Smooth muscle cell of the brain vasculature (primary cell): Measurements from ENCODE around the gene SEBOX.

Source experiments
- DNase-seq: peaks from one replicate; pipeline ENCODE4 v3.0.0-alpha.2; 2012; ENCODE audit warnings: low read depth, low spot score

Gene SEBOX

GRCh38 chr17:28319598-28319935 lies 45.4 kb downstream of the SEBOX start:
- DNase-seq = no peak

GRCh38 chr17:28318759-28319597 lies 46.0 kb downstream of the SEBOX start, which contains the start of gene TMEM97:
TMEM97 (plus strand) TSS chr17:28319200; CDS start chr17:28319240, 40 bp downstream.
- DNase-seq = peak; percentile 94

GRCh38 chr17:28317966-28318758 lies 46.8 kb downstream of the SEBOX start:
- DNase-seq = no peak

- no peak for DNase-seq
These were observed 47.7 kb downstream of the SEBOX start for GRCh38 chr17:28317099-28317965.

- DNase-seq = no peak
These were observed 48.9 kb downstream of the SEBOX start for GRCh38 chr17:28315846-28316705.

- no peak for DNase-seq
These were observed 51.2 kb downstream of the SEBOX start for GRCh38 chr17:28313841-28314240.
